ENCODE results near the gene MFAP2.
A peak's percentile ranks its signal among the peaks of the same experiment; 100 is the strongest.

MFAP2 gene

DNA sequence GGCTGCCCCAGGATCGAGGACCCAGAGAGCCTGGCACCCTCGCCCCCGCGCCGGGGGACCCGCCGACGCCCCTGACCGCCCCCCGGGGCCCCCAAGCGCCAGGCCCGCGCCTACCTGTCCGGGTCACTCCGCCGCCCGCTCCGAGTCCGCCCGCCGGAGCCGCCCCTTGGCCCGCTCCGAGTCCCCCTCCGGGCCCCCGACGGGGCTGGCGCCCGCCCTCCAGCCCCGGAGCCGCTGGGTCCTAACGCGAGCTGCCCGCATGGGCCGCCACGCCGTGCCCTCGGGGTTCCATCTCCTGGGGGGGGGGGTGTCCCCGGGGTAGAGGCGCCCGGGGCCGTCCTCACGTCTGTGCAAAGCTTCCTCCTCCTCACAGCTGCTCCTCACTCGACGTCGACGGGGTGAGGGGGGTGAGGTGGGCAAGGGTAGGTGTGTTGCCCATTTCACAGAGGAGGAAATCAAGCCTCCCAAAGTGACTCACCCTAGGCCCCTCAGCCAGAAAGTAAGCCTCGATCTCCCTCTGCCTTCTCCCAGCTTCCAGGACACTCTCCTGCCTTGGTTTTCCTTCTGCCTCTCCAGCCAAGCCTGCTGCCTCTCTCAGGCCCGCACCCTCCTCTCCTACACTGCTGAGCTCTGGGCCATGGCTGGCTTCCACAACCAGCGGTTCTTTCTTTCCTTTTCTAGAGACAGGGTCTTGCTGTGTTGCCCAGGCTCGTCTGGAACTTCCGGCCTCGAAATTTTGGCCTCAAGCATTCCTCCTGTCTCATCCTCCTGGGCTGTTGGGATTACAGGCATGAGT, at the start of gene MFAP2:
Gene MFAP2 (minus strand): TSS at position 148 of the 796 bp plus-strand sequence. CDS start 2,347 bp downstream, outside the sequence.
- TF ChIP-seq, protein P1, sequence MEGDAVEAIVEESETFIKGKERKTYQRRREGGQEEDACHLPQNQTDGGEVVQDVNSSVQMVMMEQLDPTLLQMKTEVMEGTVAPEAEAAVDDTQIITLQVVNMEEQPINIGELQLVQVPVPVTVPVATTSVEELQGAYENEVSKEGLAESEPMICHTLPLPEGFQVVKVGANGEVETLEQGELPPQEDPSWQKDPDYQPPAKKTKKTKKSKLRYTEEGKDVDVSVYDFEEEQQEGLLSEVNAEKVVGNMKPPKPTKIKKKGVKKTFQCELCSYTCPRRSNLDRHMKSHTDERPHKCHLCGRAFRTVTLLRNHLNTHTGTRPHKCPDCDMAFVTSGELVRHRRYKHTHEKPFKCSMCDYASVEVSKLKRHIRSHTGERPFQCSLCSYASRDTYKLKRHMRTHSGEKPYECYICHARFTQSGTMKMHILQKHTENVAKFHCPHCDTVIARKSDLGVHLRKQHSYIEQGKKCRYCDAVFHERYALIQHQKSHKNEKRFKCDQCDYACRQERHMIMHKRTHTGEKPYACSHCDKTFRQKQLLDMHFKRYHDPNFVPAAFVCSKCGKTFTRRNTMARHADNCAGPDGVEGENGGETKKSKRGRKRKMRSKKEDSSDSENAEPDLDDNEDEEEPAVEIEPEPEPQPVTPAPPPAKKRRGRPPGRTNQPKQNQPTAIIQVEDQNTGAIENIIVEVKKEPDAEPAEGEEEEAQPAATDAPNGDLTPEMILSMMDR (IDR thresholded peaks at IDR 0.05): no peak
- peaks cover 68% of the 10 kb centered on the region for H3K4me1 Mint-ChIP-seq
- DNase-seq: peak; percentile 56

DNA sequence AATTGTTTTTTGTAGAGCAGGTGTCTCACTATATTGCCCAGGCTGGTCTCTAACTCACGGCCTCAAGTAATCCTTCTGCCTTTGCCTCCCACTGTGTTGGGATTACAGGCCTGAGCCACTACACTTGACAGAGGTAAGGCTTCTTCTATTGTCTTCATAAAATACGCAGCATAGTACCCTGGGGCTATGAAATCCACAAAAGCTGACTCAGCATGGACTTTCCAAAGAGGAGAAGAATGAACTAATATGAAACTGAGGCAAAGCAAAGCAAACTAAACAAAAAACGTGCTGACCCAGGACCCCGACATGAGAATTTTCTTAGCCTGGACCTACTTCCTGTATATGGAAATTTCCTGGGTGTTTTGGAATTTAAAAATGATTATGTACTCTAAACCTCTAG, 49.8 kb upstream of the MFAP2 start:
- H3K4me3 Mint-ChIP-seq: no peak overlapping the region
- H3K27ac Mint-ChIP-seq: no peak overlapping the region
- H3K36me3 Mint-ChIP-seq (ENCODE audit: low read depth): peaks cover 25% of the 10 kb centered on the region
- H3K9me3 Mint-ChIP-seq: no peaks in the 10 kb centered on the region
- H3K4me1 Mint-ChIP-seq: no peaks in the 10 kb centered on the region
- no peak for DNase-seq
- no peaks in the 10 kb centered on the region for H3K27me3 Mint-ChIP-seq (ENCODE audit: low read depth, poor library complexity)
- TF ChIP-seq, protein P1 (IDR thresholded peaks at IDR 0.05): no peak

More for the DNA sequence above, at the start of gene MFAP2:
- no peak within 1 kb of the TSS for H3K27ac Mint-ChIP-seq
- H3K27me3 Mint-ChIP-seq (ENCODE audit: low read depth, poor library complexity): peaks cover 7% of the 10 kb centered on the region
- no peaks in the 10 kb centered on the region for H3K36me3 Mint-ChIP-seq (ENCODE audit: low read depth)
- H3K9me3 Mint-ChIP-seq: no peaks in the 10 kb centered on the region
- peak within 1 kb of the TSS; percentile 85 for H3K4me3 Mint-ChIP-seq

- Mint-ChIP-seq H3K27ac (no peak overlapping the region), H3K4me1 (no peaks in the 10 kb centered on the region), H3K27me3 (ENCODE audit: low read depth, poor library complexity) (no peaks in the 10 kb centered on the region), H3K36me3 (ENCODE audit: low read depth) (peaks cover 32% of the 10 kb centered on the region), H3K4me3 (no peak overlapping the region), H3K9me3 (no peaks in the 10 kb centered on the region)
- no peak for DNase-seq
- TF ChIP-seq, protein P1 (IDR thresholded peaks at IDR 0.05): no peak
Measured at GRCh38 chr1:17028662-17029188, 48.3 kb upstream of the MFAP2 start.

GRCh38 chr1:17027900-17028299, 47.5 kb upstream of the MFAP2 start:
- Mint-ChIP-seq H3K9me3 (no peaks in the 10 kb centered on the region), H3K36me3 (ENCODE audit: low read depth) (peaks cover 40% of the 10 kb centered on the region), H3K4me3 (no peak overlapping the region), H3K27me3 (ENCODE audit: low read depth, poor library complexity) (no peaks in the 10 kb centered on the region), H3K4me1 (no peaks in the 10 kb centered on the region), H3K27ac (peak overlapping the region; percentile 31)
- TF ChIP-seq, protein P1 (IDR thresholded peaks at IDR 0.05): no peak
- DNase-seq: no peak

DNA sequence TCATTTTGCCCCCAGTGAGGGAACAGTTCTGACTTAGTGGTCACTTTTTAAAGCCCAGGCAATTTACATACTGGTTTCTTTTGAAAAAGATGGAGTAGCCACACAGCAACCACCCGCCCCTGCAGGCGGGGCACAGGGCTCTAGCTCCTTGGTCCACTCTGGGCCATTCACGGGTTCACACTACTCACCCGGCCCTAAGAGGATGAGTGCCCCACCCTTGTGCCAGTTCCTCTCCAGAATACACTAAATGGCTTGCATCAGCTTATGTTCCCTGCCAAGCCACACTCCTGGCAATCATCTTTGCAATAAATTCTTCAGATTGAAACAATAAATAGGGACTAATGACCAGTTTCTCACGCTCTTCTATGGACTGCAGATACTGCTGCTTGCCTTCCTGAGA, 47.0 kb upstream of the MFAP2 start:
- Mint-ChIP-seq H3K4me1 (no peaks in the 10 kb centered on the region), H3K36me3 (ENCODE audit: low read depth) (peaks cover 45% of the 10 kb centered on the region), H3K9me3 (no peaks in the 10 kb centered on the region), H3K27ac (peak overlapping the region; percentile 31), H3K27me3 (ENCODE audit: low read depth, poor library complexity) (no peaks in the 10 kb centered on the region), H3K4me3 (no peak overlapping the region)
- DNase-seq: no peak
- TF ChIP-seq, protein P1 (IDR thresholded peaks at IDR 0.05): no peak

Measured in nephron progenitor cell (in vitro differentiated cells).